Measurements from ENCODE around the gene FICD.

DNA sequence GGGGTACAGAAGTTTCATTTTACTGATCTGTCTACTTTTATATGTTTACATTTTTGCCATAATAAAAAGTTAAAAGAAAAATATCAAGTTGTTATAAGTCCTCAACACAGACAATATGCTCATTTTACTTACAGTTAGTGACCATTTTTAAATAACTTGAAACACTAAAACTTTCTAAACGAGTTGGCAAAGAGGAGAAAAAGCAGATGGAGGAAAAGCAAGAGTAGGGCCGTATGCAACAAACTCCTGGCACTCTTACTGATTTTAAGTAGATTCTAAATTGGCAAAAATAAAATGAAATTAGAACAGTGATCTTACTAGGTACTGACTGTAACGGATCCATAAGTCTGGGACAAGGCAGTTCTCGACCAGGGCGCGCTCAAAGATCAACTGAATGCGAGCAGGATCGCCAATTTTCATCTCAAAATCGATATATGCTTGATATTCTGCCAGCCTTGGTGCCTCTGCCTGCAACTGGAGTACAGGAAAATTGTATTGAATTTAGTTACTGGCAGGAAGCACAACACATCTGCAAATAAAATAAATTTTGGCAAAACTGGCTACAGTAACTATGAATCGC lies 23.6 kb downstream of the FICD start:
- TF ChIP-seq EP300 (IDR thresholded peaks at IDR 0.05; ENCODE audit: borderline replicate concordance) (no peak), FOXM1 (IDR thresholded peaks at IDR 0.05; ENCODE audit: borderline replicate concordance, low read depth) (no peak), TCF12 (IDR thresholded peaks at IDR 0.05; ENCODE audit: low read depth) (no peak)

Measured in Ishikawa (cell line).